ENCODE measurements around the gene FATE1. TPM values are rescaled to one million over a fixed set of nuclear protein-coding genes. Genes with fewer than 3 reads are reported as not detected.

The FATE1 gene
- total and polyA plus RNA-seq, 2 of the 13 experiments (the other 11 are each of a cell fraction or from before 2014, with no cell fraction given) = not detected

- TF ChIP-seq ZHX1 (CRISPR knock-in tag; IDR thresholded peaks at IDR 0.05; ENCODE audit: low read depth) = no peak
- TF ChIP-seq KLF16 (CRISPR knock-in tag; IDR thresholded peaks at IDR 0.05) = no peak
Measured at GRCh38 chrX:151724563-151725337, 8.9 kb downstream of the FATE1 start (continued).

GRCh38 chrX:151725338-151725614 is 9.4 kb downstream of the FATE1 start:
- intact Hi-C loops (cut with micrococcal nuclease; ENCODE audit: unreplicated experiment) (no loop called here), in situ Hi-C loops (cut with HindIII; ENCODE audit: extremely low pct_ligation_motif_present, low pct_unique_long_range_greater_than_20kb) (loop anchor here (25.0 kb wide), 1 partner anchor 1087 kb away; no protein-coding TSS in a partner anchor)
- no peaks in the 10 kb centered on the region for H4K20me1 ChIP-seq (ENCODE audit: insufficient read depth, low read length)
- H3K79me2 ChIP-seq (ENCODE audit: insufficient read depth, low read length) = no peaks in the 10 kb centered on the region
- no peak overlapping the region for H3K4me3 ChIP-seq (replicated peaks in 1 of 3; ENCODE audit: insufficient read depth in 1 of 3, low read depth in 2 of 3, low read length in 3 of 3)
- H3K9ac ChIP-seq (ENCODE audit: insufficient read depth, low read depth, low read length) = no peak overlapping the region
- no peaks in the 10 kb centered on the region for H3K4me1 ChIP-seq (ENCODE audit: insufficient read depth, low read length)
- H3K36me3 ChIP-seq (replicated peaks in 1 of 2; ENCODE audit: control insufficient read depth in 1 of 2, insufficient read depth in 2 of 2, low read length in 2 of 2) = no peaks in the 10 kb centered on the region
- no peak for FAIRE-seq
- no peak for ATAC-seq
- ChIA-PET POLR2A (no interaction called here), CTCF (ENCODE audit: low intra/inter-chr PET ratio, low total read pairs) (no interaction called here)
- no peak for DNase-seq (ENCODE audit: low spot score)
- BruUV-seq (replicated peaks) = no TSS peak
- no peak overlapping the region for H3K27ac ChIP-seq (ENCODE audit: extremely low read length, insufficient read depth, low read length)
- WGBS (ENCODE audit: low lambda C conversion rate) = no CpG with 5 or more reads among the region's 1 CpG
- no peak overlapping the region for H2AFZ ChIP-seq (ENCODE audit: low read length)
- H3K4me2 ChIP-seq (ENCODE audit: low read depth, low read length) = no peak overlapping the region
- H3K27me3 ChIP-seq (ENCODE audit: control insufficient read depth in 1 of 2, insufficient read depth in 2 of 2, low read length in 2 of 2) = no peaks in the 10 kb centered on the region
- H3K9me3 ChIP-seq (ENCODE audit: low read length) = no peaks in the 10 kb centered on the region
- no peak for TF ChIP-seq ZNF672 (CRISPR knock-in tag; IDR thresholded peaks at IDR 0.05)
- TF ChIP-seq PRDM4 (CRISPR knock-in tag; IDR thresholded peaks at IDR 0.05; ENCODE audit: borderline replicate concordance) = no peak
- TF ChIP-seq SRSF9 (IDR thresholded peaks at IDR 0.05; ENCODE audit: borderline replicate concordance, insufficient read depth, low read depth, low read length, poor library complexity, severe bottlenecking) = no peak
- TF ChIP-seq MLLT10 (CRISPR knock-in tag; IDR thresholded peaks at IDR 0.05) = no peak
- no peak for TF ChIP-seq ZMAT3 (CRISPR knock-in tag; conservative IDR thresholded peaks at IDR 0.05)
- no peak for TF ChIP-seq AKNA (CRISPR knock-in tag; IDR thresholded peaks at IDR 0.05; ENCODE audit: borderline replicate concordance)
- no peak for TF ChIP-seq THRA (CRISPR knock-in tag; IDR thresholded peaks at IDR 0.05; ENCODE audit: borderline replicate concordance)
